Fibroblast of lung (primary cell): ENCODE data around the gene P2RY13.

Source experiments
- EZH2 ChIP-seq: IDR thresholded peaks from 2 replicates; pipeline ENCODE4 v1.5.1; 2012; ENCODE audit warnings: low read length, control low read depth, mild to moderate bottlenecking; ENCODE audit errors: missing control alignments
- TF ChIP-seq, protein P1 (sequence below), 2 donors: IDR thresholded peaks in 1 of 2; conservative IDR thresholded peaks in 1 of 2; 1 replicate in 1 of 2; 2 replicates in 1 of 2; pipeline ENCODE4 v1.5.1; 2011 to 2012; ENCODE audit warnings: low read length in 2 of 2, control low read depth in 1 of 2, inconsistent platforms in 1 of 2, low read depth in 1 of 2, mild to moderate bottlenecking in 1 of 2

GRCh38 chr3:151377768-151378385 lies 48.5 kb upstream of the P2RY13 start:
- TF ChIP-seq, protein P1, sequence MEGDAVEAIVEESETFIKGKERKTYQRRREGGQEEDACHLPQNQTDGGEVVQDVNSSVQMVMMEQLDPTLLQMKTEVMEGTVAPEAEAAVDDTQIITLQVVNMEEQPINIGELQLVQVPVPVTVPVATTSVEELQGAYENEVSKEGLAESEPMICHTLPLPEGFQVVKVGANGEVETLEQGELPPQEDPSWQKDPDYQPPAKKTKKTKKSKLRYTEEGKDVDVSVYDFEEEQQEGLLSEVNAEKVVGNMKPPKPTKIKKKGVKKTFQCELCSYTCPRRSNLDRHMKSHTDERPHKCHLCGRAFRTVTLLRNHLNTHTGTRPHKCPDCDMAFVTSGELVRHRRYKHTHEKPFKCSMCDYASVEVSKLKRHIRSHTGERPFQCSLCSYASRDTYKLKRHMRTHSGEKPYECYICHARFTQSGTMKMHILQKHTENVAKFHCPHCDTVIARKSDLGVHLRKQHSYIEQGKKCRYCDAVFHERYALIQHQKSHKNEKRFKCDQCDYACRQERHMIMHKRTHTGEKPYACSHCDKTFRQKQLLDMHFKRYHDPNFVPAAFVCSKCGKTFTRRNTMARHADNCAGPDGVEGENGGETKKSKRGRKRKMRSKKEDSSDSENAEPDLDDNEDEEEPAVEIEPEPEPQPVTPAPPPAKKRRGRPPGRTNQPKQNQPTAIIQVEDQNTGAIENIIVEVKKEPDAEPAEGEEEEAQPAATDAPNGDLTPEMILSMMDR (conservative IDR thresholded peaks at IDR 0.05 in 1 of 2, IDR thresholded peaks at IDR 0.05 in 1 of 2; ENCODE audit: low read depth in 1 of 2, low read length in 2 of 2): no peak
- no peak for TF ChIP-seq EZH2
